Measurements from ENCODE around the gene RAMP3.

Gene RAMP3

DNA sequence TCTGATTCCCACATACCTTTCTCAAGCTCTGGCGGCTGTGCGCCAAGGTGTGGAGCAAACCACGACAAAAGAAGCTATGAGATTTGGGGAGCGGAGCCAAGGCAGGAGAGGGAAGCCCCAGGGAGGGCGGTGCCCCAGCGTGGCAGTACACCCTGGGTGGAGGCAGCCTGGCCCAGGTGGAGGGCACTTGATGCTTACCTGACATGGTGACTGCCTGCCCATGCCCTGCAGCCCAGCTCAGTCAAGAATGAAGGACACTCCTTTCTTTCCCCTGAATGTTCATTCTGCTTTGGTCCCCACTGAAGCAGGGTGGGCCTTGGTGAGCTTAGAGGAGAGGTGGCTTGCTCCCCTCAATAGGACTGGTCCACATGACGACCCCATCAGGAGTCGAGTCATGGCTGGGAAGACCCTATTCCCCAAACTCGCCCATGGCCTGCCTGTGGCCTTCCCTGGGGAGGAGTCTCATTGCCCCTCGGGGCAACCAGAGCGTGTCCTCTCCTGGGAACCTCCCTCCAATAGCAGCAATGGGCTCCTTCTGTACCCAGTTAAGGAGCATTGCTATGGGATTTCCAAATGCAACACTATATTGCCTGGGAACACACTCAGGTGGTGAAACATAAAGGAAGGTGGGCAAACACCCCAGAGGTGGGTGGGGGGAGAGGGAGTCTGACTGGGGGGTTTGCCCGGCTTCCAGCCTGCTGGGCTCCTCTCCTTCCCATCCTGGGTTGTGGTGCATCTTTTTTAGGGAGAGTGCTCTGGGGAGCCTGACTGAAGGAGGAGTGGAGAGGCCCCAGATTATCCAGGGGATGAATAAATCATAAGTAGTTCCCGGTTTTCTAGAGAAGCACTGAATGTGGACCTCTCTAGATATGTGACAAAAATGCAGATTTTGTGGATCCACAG is 22.7 kb downstream of the RAMP3 start:
- no peaks in the 10 kb centered on the region for H3K79me2 ChIP-seq
- TF ChIP-seq, protein P1, sequence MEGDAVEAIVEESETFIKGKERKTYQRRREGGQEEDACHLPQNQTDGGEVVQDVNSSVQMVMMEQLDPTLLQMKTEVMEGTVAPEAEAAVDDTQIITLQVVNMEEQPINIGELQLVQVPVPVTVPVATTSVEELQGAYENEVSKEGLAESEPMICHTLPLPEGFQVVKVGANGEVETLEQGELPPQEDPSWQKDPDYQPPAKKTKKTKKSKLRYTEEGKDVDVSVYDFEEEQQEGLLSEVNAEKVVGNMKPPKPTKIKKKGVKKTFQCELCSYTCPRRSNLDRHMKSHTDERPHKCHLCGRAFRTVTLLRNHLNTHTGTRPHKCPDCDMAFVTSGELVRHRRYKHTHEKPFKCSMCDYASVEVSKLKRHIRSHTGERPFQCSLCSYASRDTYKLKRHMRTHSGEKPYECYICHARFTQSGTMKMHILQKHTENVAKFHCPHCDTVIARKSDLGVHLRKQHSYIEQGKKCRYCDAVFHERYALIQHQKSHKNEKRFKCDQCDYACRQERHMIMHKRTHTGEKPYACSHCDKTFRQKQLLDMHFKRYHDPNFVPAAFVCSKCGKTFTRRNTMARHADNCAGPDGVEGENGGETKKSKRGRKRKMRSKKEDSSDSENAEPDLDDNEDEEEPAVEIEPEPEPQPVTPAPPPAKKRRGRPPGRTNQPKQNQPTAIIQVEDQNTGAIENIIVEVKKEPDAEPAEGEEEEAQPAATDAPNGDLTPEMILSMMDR (IDR thresholded peaks at IDR 0.05): no peak
- no peak overlapping the region for H3K27ac ChIP-seq
- no peaks in the 10 kb centered on the region for H3K36me3 ChIP-seq (ENCODE audit: control insufficient read depth, insufficient read depth, low read length)
- no peak overlapping the region for H3K9ac ChIP-seq
- no peaks in the 10 kb centered on the region for H3K4me1 ChIP-seq
- H2AFZ ChIP-seq: no peak overlapping the region
- H3K4me3 ChIP-seq (ENCODE audit: low read depth, low read length): no peak overlapping the region
- H3K4me2 ChIP-seq (ENCODE audit: low read length): no peak overlapping the region
- H3K9me3 ChIP-seq (ENCODE audit: control insufficient read depth, low read length): no peaks in the 10 kb centered on the region
- no peaks in the 10 kb centered on the region for H3K27me3 ChIP-seq (ENCODE audit: control insufficient read depth, insufficient read depth, low read length)

DNA sequence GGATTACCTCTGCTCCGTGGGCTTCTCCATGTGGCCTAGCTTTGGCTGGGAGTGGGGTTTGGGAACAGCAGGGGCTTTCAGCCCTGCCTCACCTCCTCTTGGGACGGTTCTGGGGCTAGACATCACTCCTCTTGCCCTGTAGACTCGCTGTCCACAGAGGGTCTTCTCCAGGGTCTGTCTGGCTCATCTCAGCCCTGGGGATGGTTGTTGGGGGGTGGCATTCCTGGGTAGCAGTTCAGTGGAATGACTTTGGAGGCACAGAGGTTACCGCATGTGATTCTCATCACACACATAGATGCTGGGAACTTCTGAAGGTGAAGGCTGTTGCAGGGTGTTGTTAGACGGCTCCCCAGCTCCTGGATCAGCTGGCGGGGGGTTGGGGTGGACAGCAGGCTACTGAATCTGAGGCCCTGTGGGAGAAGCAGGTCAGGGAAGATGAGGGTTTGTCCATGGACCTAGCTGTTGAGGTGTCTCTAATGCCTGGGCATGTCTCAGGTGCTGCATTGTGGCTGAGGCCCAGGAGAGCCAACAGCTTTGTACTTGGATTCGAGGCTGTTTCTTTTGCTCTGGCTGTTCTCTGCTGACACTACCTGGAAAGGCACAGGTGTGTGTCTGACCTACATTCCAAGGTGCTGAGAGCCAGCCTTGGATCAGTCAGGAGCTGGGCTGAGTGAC is 23.8 kb downstream of the RAMP3 start:
- H3K4me2 ChIP-seq (ENCODE audit: low read length): no peak overlapping the region
- no peaks in the 10 kb centered on the region for H3K9me3 ChIP-seq (ENCODE audit: control insufficient read depth, low read length)
- no peaks in the 10 kb centered on the region for H3K79me2 ChIP-seq
- no peaks in the 10 kb centered on the region for H3K27me3 ChIP-seq (ENCODE audit: control insufficient read depth, insufficient read depth, low read length)
- H2AFZ ChIP-seq: no peak overlapping the region
- no peak overlapping the region for H3K27ac ChIP-seq
- TF ChIP-seq, protein P1 (IDR thresholded peaks at IDR 0.05): no peak
- H3K9ac ChIP-seq: no peak overlapping the region
- H3K4me1 ChIP-seq: no peaks in the 10 kb centered on the region
- no peaks in the 10 kb centered on the region for H3K36me3 ChIP-seq (ENCODE audit: control insufficient read depth, insufficient read depth, low read length)
- no peak overlapping the region for H3K4me3 ChIP-seq (ENCODE audit: low read depth, low read length)

DNA sequence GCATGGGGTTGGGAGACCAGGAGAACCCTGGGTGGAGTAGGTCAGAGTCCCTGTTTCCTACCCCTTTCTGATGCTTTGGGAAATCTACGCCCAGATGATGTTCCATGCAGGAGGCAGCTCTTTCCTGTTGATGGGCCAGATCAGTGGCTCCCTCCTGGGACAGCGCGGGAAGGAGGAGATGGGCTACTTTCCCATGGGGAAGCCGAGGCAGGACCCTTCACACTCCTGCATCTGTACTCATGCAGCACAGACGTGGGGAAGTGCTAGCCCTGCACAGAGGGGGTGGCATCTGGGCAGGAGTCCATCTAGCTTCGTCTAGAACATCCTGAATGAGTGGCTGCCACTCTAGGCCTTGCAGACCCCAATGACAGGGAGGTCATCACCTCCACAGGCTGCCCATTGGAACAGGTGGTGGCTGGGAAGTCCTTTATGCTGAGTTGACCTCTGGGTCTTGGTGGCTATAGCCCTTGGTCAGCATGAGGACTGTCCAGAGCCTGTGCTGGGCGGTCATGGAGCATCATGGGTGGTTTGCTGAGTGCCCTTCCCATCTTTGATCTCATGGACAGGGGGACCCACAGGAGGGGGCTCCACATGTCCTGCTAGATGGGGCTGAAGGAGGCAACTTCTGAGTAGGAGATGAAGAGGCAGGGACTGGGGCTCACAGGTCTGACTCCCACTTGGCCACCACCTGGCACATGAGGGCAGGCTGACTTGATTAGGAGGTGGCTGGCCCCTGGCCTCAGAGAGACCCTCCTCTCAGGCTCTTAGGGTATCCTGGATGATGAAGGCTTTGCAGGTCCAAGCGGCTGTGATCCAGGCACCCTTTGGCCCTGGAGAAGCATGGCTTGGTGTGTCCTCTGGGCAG is 24.6 kb downstream of the RAMP3 start:
- H3K27ac ChIP-seq: no peak overlapping the region
- H3K9ac ChIP-seq: no peak overlapping the region
- H3K79me2 ChIP-seq: no peaks in the 10 kb centered on the region
- no peaks in the 10 kb centered on the region for H3K4me1 ChIP-seq
- H3K4me3 ChIP-seq (ENCODE audit: low read depth, low read length): no peak overlapping the region
- no peak overlapping the region for H3K4me2 ChIP-seq (ENCODE audit: low read length)
- TF ChIP-seq, protein P1 (IDR thresholded peaks at IDR 0.05): no peak
- H3K9me3 ChIP-seq (ENCODE audit: control insufficient read depth, low read length): no peaks in the 10 kb centered on the region
- no peak overlapping the region for H2AFZ ChIP-seq
- no peaks in the 10 kb centered on the region for H3K36me3 ChIP-seq (ENCODE audit: control insufficient read depth, insufficient read depth, low read length)
- H3K27me3 ChIP-seq (ENCODE audit: control insufficient read depth, insufficient read depth, low read length): no peaks in the 10 kb centered on the region

DNA sequence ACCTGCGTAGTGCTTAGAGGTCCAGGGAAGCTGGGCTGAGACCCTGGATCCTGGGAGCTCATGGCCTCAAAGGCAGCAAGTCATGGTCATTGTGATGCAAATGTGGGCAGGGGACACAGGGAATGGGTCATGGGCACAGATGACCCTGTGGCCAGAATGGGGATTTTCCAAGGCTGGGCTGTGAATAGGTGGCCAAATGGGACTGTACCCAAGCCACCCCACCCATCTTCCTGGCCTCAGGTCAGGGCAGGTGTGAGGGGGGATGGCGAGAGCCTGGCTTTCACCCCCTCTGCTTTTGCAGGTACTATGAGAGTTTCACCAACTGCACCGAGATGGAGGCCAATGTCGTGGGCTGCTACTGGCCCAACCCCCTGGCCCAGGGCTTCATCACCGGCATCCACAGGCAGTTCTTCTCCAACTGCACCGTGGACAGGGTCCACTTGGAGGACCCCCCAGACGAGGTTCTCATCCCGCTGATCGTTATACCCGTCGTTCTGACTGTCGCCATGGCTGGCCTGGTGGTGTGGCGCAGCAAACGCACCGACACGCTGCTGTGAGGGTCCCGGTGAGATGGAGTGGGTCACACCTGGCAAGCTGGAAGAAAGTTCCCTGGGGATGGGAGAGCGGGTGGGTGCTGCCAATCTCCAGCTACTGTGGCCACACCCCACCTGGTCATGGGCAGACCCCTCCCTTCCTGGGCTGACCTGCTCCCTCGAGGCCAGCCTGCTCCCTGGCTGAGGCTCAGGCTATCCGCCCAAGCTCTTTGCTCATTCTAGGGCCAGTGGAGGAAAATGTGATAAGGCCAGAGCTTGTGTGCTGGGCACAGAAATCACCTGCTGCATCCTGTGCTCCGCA is 25.5 kb downstream of the RAMP3 start:
- no peak overlapping the region for H3K4me3 ChIP-seq (ENCODE audit: low read depth, low read length)
- no peaks in the 10 kb centered on the region for H3K27me3 ChIP-seq (ENCODE audit: control insufficient read depth, insufficient read depth, low read length)
- H2AFZ ChIP-seq: no peak overlapping the region
- no peaks in the 10 kb centered on the region for H3K9me3 ChIP-seq (ENCODE audit: control insufficient read depth, low read length)
- TF ChIP-seq, protein P1 (IDR thresholded peaks at IDR 0.05): no peak
- no peak overlapping the region for H3K27ac ChIP-seq
- no peak overlapping the region for H3K9ac ChIP-seq
- H3K79me2 ChIP-seq: no peaks in the 10 kb centered on the region
- H3K4me1 ChIP-seq: no peaks in the 10 kb centered on the region
- H3K4me2 ChIP-seq (ENCODE audit: low read length): no peak overlapping the region
- H3K36me3 ChIP-seq (ENCODE audit: control insufficient read depth, insufficient read depth, low read length): no peaks in the 10 kb centered on the region
